GM19023 (cell line): ENCODE measurements around the gene HGD.
"Not testable (repeated sequence)": the region's sequence is repeated elsewhere in the genome, so short reads cannot be mapped to it uniquely, and the experiment has no call there.

ENCODE experiments used
- ATAC-seq: cut with Tn5 transposase; IDR thresholded peaks from one replicate; pipeline ENCODE4 v1.9.1; 2021; ENCODE audit warnings: mild to moderate bottlenecking, moderate library complexity; ENCODE audit not compliant: unreplicated experiment

The HGD gene, protein sequence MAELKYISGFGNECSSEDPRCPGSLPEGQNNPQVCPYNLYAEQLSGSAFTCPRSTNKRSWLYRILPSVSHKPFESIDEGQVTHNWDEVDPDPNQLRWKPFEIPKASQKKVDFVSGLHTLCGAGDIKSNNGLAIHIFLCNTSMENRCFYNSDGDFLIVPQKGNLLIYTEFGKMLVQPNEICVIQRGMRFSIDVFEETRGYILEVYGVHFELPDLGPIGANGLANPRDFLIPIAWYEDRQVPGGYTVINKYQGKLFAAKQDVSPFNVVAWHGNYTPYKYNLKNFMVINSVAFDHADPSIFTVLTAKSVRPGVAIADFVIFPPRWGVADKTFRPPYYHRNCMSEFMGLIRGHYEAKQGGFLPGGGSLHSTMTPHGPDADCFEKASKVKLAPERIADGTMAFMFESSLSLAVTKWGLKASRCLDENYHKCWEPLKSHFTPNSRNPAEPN

GRCh38 chr3:120682095-120682681 is at the start of gene HGD:
HGD (minus strand) TSS chr3:120682239; CDS start chr3:120682111, 128 bp downstream.
- ATAC-seq = no peak

DNA sequence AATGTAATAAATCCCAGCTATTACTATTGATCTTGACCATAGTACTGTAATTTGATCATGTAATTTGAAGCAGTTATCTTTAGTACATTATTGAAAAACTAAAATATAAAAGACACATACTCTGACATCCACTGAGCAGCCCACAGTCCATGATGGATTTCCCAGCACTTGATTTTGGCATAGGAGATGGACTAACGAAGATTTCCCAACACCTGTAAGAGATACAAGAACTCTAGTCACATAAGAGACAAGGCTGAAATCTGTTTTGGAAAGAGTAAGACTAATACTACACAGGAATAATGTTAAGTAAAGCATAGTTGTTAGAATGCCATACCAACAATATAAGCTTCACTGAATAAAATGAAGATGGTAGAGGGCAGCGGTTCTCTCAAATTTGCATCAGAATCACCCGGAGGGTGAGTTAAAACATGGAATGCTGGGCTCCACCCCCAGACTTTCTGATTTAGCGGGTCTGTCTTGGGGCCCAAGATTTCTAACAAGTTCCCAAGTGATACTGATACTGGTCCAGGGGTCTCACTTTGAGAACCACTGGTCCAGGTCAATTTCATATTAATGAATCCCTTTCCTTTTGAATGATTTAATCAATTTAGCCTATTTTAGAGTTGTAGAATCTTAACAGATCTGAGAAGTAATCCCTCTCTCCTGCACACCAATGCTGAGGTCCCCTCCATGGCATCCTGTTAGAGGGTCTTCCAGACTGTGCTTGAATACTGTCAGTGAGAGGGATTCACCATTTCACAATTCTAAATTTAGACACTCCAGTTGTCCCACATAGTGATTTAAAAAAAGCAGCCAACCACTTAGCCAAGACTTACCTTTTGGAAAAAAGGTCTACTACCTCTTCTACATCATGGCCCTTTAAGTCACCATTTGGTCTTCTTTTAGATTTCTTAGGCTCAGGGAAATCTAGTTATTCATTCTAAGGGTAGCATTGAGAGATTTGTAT is 48.8 kb upstream of the HGD start:
- no peak for ATAC-seq

DNA sequence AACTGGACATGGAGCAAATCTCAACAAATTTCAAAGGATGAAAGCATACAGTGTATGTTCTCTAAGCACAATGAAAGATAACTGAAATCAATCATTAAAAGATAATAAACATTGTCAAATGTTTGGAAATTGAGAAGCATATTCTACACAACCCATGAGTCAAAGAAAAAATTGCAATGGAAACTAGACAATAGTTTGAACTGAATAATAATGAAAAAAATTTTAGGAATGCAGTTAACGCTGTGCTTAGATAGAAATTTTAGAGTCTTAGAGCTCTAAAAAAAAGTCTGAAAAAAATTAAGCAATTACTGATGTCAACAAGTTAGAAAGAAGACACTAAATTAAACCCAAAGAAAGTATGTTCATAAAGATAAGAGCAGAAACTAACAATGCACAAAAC is 44.8 kb upstream of the HGD start:
- ATAC-seq = no peak

DNA sequence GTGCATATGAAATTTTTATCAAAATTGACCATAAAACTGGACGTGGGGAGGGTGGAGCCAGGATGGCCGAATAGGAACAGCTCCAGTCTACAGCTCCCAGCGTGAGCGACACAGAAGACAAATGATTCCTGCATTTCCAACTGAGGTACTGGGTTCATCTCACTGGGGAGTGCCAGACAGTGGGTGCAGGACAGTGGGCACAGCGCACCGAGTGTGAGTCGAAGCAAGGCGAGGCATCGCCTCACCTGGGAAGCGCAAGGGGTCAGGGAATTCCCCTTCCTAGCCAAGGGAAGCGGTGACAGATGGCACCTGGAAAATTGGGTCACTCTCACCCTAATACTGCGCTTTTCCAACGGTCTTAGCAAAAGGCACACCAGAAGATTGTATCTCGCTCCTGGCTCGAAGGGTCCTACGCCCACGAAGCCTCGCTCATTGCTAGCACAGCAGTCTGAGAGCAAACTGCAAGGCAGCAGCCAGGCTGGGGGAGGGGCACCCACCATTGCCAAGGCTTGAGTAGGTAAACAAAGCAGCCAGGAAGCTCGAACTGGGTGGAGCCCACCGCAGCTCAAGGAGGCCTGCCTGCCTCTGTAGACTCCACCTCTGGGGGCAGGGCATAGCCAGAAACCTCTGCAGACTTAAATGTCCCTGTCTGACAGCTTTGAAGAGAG is 37.3 kb upstream of the HGD start:
- not testable (repeated sequence) for ATAC-seq

DNA sequence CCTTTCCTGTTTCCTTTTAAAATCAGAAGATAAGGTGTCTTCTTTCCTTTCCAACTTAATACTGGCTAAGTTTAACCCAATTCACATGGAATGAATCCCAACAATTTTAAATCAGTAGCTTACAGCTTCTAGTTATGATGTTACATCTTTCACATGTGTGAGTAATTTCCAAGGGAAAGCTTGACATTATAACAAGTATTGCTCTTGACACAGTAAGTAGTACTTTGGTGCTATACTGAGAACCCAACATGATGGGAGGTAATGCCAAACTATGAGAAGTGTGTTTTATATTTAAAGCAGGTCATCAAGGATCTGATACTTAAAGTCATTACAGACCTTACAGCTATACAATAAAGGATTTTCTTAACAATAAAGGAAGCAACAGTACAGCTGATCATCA is 31.2 kb upstream of the HGD start:
- no peak for ATAC-seq

GRCh38 chr3:120710369-120710768 is 28.3 kb upstream of the HGD start:
- no peak for ATAC-seq

GRCh38 chr3:120708408-120708807 is 26.4 kb upstream of the HGD start:
- no peak for ATAC-seq

DNA sequence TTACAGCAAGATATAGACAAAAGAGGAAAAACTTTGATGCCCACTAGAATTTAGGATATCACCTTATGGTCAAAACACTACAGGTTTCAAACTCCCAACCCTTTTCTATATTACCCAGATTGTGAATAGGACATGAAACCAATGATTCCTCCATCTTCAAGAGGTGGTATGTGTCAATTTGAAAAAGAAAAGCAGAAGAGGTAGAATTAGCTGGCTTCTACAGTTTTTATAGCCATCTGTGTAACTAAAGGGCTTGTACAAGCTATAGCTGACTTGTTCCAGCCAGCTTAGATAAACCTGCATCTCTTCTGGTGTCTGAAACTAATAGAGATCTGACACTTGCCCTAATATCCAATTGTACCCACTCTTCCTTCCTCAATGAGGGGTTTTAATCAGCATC is 24.9 kb upstream of the HGD start:
- no peak for ATAC-seq

GRCh38 chr3:120705884-120706582 is 24.0 kb upstream of the HGD start:
- ATAC-seq = no peak

DNA sequence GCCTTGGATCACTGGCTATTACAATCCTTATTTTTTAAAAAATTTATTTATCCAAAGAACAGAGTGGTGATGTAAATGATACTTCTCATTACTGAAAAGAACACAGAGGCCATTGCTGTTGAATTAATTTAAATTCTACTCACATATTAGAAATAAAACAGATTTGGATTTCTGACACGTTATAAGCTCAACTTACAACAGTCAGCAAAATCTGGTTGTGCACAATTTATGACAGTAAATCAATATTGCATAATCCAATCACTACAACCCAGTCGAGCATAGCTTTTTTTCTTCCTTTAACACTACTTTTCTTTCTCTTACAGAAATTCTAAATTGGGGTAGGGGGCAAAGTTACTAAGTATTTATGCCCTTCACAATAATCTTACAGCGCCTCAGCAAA is 17.3 kb upstream of the HGD start:
- no peak for ATAC-seq

DNA sequence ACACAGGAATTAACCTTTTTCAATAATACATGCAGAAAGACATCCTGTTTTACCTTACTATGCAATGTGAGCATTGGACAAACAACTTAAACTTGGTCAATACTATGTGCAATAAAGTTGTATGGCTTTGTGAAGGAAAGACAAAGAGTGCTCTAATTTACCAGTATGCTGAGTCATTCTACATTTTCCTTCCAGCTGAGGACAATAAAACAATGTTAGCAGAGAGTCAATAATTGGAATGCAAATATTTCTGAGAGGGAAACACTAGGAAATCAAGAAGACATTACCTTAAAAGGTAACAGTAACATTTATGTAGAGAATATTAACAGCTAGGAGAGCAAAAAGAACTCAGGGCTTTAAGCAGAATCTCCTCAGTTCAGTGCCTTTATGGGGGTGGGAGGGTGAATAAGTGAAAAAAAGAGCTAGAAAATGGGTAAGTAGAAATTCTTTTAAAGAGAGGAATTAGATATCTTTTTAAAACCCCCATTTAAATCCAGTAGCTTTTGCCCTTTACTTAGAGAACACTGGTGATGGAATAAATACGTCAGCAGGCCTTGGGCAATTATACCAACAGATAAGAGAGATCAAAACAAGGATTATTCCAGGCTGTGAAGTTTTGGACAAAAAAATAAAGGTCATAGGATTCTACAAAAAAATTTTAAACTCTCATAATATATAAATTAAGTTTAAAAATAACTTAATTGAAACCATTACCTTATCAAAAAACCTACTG is 11.6 kb upstream of the HGD start:
- ATAC-seq = no peak

DNA sequence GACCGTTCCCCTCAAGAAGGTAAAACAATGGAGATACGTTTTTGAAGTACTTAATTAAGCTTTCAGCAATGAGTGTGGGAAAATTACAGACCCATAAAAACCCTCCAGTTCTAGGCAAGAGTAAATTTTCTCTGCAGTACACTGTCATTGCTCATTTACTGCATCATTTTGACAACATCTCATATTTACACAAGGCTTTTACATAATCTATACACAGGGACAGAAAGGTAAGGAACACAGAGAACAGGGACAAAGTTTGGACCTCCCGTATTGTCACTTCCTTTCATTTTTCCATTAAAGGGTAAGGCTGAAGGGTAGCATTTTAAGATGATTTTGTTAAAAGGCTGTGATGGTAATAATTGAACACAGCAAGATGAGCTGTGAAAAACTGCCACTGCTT is 7.4 kb upstream of the HGD start:
- no peak for ATAC-seq

DNA sequence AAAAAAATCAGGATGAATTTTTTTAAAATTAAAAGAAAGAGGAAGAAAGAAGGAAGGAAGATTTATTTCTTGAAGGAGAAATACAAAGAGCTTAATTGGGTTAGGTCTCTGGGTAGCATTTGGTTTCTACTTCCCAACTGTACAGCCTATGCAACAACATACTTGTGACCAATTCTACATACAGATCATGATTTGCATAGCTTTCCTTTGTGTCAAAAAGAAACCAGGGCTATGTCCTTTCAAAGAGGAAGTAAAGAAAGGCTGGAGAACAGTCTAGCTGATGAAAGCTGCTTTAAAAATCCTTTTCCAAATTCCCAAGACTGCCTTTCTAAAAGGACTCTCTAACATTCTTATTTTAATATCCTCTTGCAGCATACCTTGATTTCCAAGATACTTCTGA is 6.1 kb upstream of the HGD start:
- ATAC-seq = peak; percentile 96

- ATAC-seq = no peak
Measured at GRCh38 chr3:120685411-120685810, 3.4 kb upstream of the HGD start.

GRCh38 chr3:120684896-120685295 is 2.9 kb upstream of the HGD start:
- no peak for ATAC-seq

DNA sequence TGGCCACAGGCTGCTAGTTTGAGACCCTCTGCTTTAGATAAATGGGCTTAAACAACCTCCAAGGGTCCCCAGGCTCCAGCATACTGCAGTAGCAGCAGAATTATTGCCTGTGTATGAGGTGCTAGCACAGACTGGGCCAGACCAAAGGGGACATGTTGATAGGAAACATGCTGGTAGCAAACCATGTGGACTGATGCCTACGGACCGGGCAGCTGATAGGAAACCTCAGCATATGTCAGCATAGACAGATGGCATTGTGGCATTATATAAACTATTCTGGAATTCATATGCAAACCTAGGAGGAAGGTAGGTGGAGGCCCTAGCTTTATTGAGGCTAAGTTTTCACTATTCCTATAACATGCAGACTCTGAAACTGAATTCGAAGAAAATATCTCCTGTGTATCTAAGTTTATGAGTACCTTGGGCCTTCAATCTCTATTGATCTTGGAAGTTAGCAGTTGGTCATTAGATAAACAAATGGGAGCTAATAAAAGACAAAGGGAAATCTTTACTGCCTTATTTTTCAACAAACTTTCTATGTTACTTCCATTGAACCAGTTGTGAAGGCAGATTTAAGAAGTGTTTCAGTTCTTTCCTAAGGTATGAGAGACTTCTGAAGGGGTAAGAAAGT is 1.7 kb upstream of the HGD start:
- no peak for ATAC-seq

GRCh38 chr3:120683213-120683612 is 1.2 kb upstream of the HGD start:
- ATAC-seq = no peak

GRCh38 chr3:120681506-120682038 is 467 bp downstream of the HGD start:
- no peak for ATAC-seq

DNA sequence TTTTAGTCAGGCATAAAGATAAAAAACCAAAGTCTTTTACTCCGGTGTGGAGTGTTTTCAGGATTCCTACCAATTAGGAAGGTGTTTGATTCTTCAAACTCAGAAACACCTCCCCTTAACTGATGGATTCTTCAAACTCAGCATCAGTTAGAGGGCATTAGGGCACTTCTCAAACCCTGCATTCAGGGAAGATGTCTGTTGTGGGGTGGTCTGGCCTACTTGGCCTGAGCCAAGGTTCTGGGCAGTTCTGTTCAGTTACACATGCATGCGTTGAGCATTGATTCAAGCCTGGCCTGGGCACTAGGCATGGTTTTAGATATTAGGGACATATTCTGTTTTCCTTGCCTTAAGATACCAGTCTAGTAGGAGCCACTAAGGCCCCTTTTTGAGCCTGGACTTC is 1.0 kb downstream of the HGD start:
- ATAC-seq = no peak
